Osteocyte (in vitro differentiated cells): Measurements from ENCODE around the gene EEF1AKMT3. TPM values are rescaled to one million over a fixed set of nuclear protein-coding genes. Genes with fewer than 3 reads are reported as not detected.

Source experiments
- DNase-seq: peaks from one replicate; pipeline ENCODE4 v3.0.0; 2021; ENCODE audit warnings: mixed read lengths; ENCODE audit not compliant: unreplicated experiment; ENCODE audit errors: extremely low spot score
- H3K27ac Mint-ChIP-seq: one replicate; pipeline ENCODE4 v1.8.0; 2021; ENCODE audit warnings: mild to moderate bottlenecking, mixed read lengths; ENCODE audit not compliant: unreplicated experiment
- H3K27me3 Mint-ChIP-seq: one replicate; pipeline ENCODE4 v1.8.0; 2021; ENCODE audit warnings: mixed read lengths; ENCODE audit not compliant: unreplicated experiment
- H3K36me3 Mint-ChIP-seq: one replicate; pipeline ENCODE4 v1.8.0; 2021; ENCODE audit warnings: mixed read lengths; ENCODE audit not compliant: unreplicated experiment
- H3K4me1 Mint-ChIP-seq: one replicate; pipeline ENCODE4 v1.8.0; 2021; ENCODE audit warnings: mixed read lengths; ENCODE audit not compliant: unreplicated experiment
- H3K4me3 Mint-ChIP-seq: one replicate; pipeline ENCODE4 v1.8.0; 2021; ENCODE audit warnings: mild to moderate bottlenecking, moderate library complexity, mixed read lengths; ENCODE audit not compliant: unreplicated experiment
- H3K9me3 Mint-ChIP-seq: one replicate; pipeline ENCODE4 v1.8.0; 2021; ENCODE audit warnings: mixed read lengths; ENCODE audit not compliant: unreplicated experiment
- total RNA-seq: library from RNA; stranded (reverse); gene quantifications from 2 replicates; pipeline ENCODE4 v1.2.1, GENCODE V29; 2021
- TF ChIP-seq, protein P1 (sequence below): fragments of 200-600 bp; sonication (generic); IDR thresholded peaks from 2 replicates; pipeline ENCODE4 v1.5.0; 2021; ENCODE audit warnings: antibody characterized with exemption, mild to moderate bottlenecking, moderate library complexity

Gene EEF1AKMT3
- total RNA-seq, 1 donor from 2014 or later = 9.8 TPM

DNA sequence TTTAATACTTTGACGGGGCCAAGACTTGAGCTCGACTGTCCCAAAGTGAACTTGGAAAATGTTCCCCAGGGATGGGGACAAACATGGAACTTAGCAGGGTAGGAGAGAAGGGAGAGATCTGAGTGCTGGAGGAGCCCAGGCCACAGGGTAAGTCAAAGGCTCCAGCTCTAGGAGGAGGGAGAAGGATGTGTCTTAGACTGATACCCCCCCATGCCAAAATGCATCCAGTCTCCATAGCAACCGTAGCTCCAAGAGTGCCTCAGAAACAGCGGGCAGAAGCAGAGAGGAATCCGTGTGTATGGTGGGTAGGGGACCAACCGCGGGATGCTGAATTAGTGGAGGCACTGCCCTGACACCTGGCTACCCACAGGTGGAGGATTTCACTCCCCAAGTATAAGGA is 33.0 kb upstream of the EEF1AKMT3 start:
- Mint-ChIP-seq H3K27ac (no peak overlapping the region), H3K27me3 (peaks cover 58% of the 10 kb centered on the region), H3K9me3 (no peaks in the 10 kb centered on the region), H3K4me1 (peaks cover 31% of the 10 kb centered on the region), H3K36me3 (no peaks in the 10 kb centered on the region), H3K4me3 (peak overlapping the region; percentile 69)
- TF ChIP-seq, protein P1, sequence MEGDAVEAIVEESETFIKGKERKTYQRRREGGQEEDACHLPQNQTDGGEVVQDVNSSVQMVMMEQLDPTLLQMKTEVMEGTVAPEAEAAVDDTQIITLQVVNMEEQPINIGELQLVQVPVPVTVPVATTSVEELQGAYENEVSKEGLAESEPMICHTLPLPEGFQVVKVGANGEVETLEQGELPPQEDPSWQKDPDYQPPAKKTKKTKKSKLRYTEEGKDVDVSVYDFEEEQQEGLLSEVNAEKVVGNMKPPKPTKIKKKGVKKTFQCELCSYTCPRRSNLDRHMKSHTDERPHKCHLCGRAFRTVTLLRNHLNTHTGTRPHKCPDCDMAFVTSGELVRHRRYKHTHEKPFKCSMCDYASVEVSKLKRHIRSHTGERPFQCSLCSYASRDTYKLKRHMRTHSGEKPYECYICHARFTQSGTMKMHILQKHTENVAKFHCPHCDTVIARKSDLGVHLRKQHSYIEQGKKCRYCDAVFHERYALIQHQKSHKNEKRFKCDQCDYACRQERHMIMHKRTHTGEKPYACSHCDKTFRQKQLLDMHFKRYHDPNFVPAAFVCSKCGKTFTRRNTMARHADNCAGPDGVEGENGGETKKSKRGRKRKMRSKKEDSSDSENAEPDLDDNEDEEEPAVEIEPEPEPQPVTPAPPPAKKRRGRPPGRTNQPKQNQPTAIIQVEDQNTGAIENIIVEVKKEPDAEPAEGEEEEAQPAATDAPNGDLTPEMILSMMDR = no peak
- DNase-seq = no peak

DNA sequence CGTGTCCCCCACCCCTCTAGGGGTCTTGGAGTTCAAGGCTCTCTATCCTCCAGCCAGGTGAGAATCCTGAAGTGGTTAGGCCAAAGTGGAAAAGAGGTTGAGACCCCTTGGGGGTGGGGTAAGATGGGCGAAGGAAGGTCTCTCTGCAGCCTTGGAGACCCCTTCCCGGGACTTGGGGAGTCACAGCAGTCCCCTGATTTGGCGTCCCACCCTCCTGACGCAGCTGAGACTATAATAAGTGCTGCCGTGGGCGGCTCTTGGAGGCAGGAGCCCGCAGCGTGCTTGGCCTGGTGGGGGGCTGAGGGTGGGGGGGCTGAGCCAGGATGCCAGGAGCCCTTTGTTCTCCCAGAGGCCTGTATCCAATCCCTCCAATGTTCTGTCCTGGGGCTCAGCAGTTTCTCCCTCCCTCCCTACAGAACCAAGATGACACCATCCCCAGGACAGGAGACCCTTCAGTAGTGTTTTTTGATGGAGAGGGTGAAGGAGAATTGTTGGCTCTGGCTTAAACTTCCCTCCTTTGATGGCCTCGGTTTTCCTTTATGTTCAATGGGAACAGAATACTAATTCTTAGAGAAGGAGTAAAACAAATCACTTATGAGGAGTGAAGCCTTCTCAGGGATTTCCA is 32.4 kb upstream of the EEF1AKMT3 start:
- Mint-ChIP-seq H3K27me3 (peaks cover 52% of the 10 kb centered on the region), H3K4me1 (peaks cover 30% of the 10 kb centered on the region), H3K9me3 (no peaks in the 10 kb centered on the region), H3K27ac (no peak overlapping the region), H3K4me3 (no peak overlapping the region), H3K36me3 (no peaks in the 10 kb centered on the region)
- no peak for DNase-seq
- TF ChIP-seq, protein P1 = no peak

DNA sequence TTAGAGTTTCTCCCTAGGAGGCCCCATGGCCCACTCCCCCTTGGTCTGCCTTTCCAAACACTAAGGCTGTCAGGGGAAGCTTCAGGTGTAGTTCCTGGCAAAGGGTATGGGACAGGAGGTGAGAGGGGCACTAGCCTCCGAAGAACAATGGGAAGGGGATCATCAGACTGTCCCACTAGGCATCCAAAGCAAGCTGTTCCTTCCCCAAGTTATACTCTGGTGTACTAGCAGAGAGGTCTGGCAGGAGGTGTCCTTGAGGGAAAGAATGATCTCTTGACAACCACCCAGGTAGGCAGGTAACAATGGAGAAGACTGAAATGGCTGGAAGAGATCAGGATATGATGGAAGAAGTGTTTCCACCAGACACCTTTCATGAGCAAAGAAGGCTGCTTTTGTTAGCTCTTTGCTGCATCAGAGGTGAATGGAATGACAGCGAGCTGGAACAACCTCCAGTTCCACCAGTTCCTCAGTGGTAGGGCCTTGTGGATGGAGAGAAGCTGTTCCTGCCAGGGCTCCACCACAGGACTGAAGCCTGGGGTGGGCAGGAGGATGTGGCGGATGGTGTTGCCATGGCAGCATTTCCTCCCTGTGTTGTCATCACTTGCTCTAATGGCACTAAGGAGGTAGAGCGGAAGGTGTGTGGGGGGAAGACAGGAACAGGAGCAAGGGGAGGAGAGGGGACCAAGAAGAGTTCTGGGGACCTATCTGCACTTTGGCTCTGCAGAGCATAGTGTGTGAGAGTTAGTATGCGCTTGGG is 31.6 kb upstream of the EEF1AKMT3 start:
- H3K4me1 Mint-ChIP-seq = peaks cover 29% of the 10 kb centered on the region
- TF ChIP-seq, protein P1 = no peak
- H3K27me3 Mint-ChIP-seq = peaks cover 46% of the 10 kb centered on the region
- no peak overlapping the region for H3K4me3 Mint-ChIP-seq
- no peaks in the 10 kb centered on the region for H3K36me3 Mint-ChIP-seq
- no peak overlapping the region for H3K27ac Mint-ChIP-seq
- no peak for DNase-seq
- H3K9me3 Mint-ChIP-seq = no peaks in the 10 kb centered on the region

DNA sequence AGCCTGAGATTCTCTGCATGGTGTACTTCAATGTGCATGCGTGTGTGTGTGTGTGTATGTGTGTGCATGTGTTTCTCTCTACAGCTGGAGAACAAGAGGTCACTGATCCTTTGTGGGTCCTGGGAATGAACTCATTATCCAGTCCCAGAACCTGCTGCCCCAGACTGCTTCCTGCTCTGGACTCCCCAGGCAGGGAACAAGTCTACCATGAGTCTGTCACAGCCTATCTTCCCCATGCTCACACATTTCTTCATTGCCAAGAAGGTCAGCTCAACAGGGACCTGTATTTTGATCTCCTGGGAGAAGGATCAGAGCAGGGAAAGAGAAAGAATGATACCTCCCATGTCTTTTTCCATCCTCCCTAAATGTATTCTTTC is 31.0 kb upstream of the EEF1AKMT3 start:
- Mint-ChIP-seq H3K36me3 (peaks cover 4% of the 10 kb centered on the region), H3K4me3 (no peak overlapping the region), H3K27ac (no peak overlapping the region), H3K27me3 (peaks cover 42% of the 10 kb centered on the region), H3K4me1 (peaks cover 30% of the 10 kb centered on the region), H3K9me3 (no peaks in the 10 kb centered on the region)
- TF ChIP-seq, protein P1 = no peak
- no peak for DNase-seq
